Colonic mucosa (tissue), 4 donors: ENCODE data around the gene LCMT2. TPM values are rescaled to one million over a fixed set of nuclear protein-coding genes. Genes with fewer than 3 reads are reported as not detected.
A peak's percentile ranks its signal among the peaks of the same experiment; 100 is the strongest.

Source experiments
- DNase-seq: peaks from one replicate; pipeline ENCODE4 v3.0.0-alpha.2; 2020
- H3K27ac ChIP-seq: fragments of 200-600 bp; one replicate; pipeline ENCODE4 v1.8.0; 2021
- H3K27me3 ChIP-seq: fragments of 200-600 bp; one replicate; pipeline ENCODE4 v1.8.0; 2021
- H3K36me3 ChIP-seq: fragments of 200-600 bp; one replicate; pipeline ENCODE4 v1.8.0; 2021
- H3K4me1 ChIP-seq: fragments of 200-600 bp; one replicate; pipeline ENCODE4 v1.8.0; 2021; ENCODE audit warnings: mild to moderate bottlenecking
- H3K4me3 ChIP-seq: fragments of 200-600 bp; one replicate; pipeline ENCODE4 v1.8.0; 2021
- H3K9ac ChIP-seq, 2 donors: one replicate each; pipeline ENCODE4 v1.7.0; 2013; ENCODE audit warnings: control low read depth in 2 of 2, low read depth in 2 of 2, low read length in 2 of 2
- H3K9me3 ChIP-seq: fragments of 200-600 bp; one replicate; pipeline ENCODE4 v1.8.0; 2021
- CTCF ChIP-seq: fragments of 200-600 bp; IDR thresholded peaks from one replicate; pipeline ENCODE4 v1.8.0; 2022; ENCODE audit warnings: antibody characterized with exemption, mild to moderate bottlenecking
- intact Hi-C: fragments of 100-400 bp; cut with DNase I; formaldehyde crosslinking; loops from one replicate; pipeline ENCODE4 v1.14.1; 2022
- total RNA-seq, 2 donors: library from RNA; stranded (reverse); fragmentation: NEBNext Ultra II Directional in 1 of 2; extraction: Animal tissue kit (Norgen Biotek cat#: 25700) in 1 of 2; gene quantifications; one replicate each; pipeline ENCODE4 v1.2.1, GENCODE V29; 2021
- donor health status: healthy.
- donor health status: DM: no; HTN: no; CAD: no.
- donor health status: DM: no; HTN: no; CAD: no.

The LCMT2 gene
- total RNA-seq, 2 donors from 2014 or later = 7.7 to 8.3 TPM

- intact Hi-C loops = no loop called here
- Histone ChIP-seq H3K9ac (peak overlapping the region; percentile 85 to 98), H3K9me3 (no peaks in the 10 kb centered on the region), H3K4me1 (peaks cover 7% of the 10 kb centered on the region), H3K27me3 (no peaks in the 10 kb centered on the region), H3K4me3 (peak overlapping the region; percentile 97), H3K27ac (peak overlapping the region; percentile 26), H3K36me3 (no peaks in the 10 kb centered on the region)
- peak; percentile 30 for DNase-seq
- TF ChIP-seq CTCF = no peak
Observed at GRCh38 chr15:43370310-43370974, 40.1 kb upstream of the LCMT2 start.

GRCh38 chr15:43361313-43361903 lies 31.0 kb upstream of the LCMT2 start:
- no peak for DNase-seq
- H3K27ac ChIP-seq = no peak overlapping the region
- H3K9me3 ChIP-seq = peaks cover 16% of the 10 kb centered on the region
- H3K9ac ChIP-seq = no peak overlapping the region
- no peaks in the 10 kb centered on the region for H3K27me3 ChIP-seq
- intact Hi-C loops = no loop called here
- no peak overlapping the region for H3K4me3 ChIP-seq
- no peaks in the 10 kb centered on the region for H3K4me1 ChIP-seq
- TF ChIP-seq CTCF = no peak
- peaks cover 19% of the 10 kb centered on the region for H3K36me3 ChIP-seq

- Histone ChIP-seq H3K4me1 (no peaks in the 10 kb centered on the region), H3K36me3 (peaks cover 19% of the 10 kb centered on the region), H3K27ac (no peak overlapping the region), H3K4me3 (no peak overlapping the region), H3K9ac (no peak overlapping the region), H3K27me3 (no peaks in the 10 kb centered on the region), H3K9me3 (peaks cover 16% of the 10 kb centered on the region)
- DNase-seq = no peak
- TF ChIP-seq CTCF = no peak
- intact Hi-C loops = no loop called here
Observed at GRCh38 chr15:43360821-43361220, 30.4 kb upstream of the LCMT2 start.

- no peaks in the 10 kb centered on the region for H3K4me1 ChIP-seq
- H3K36me3 ChIP-seq = no peaks in the 10 kb centered on the region
- DNase-seq = no peak
- H3K27me3 ChIP-seq = no peaks in the 10 kb centered on the region
- intact Hi-C loops = no loop called here
- H3K9me3 ChIP-seq = no peaks in the 10 kb centered on the region
- no peak for TF ChIP-seq CTCF
- H3K27ac ChIP-seq = no peak overlapping the region
- no peak overlapping the region for H3K4me3 ChIP-seq
- H3K9ac ChIP-seq = no peak overlapping the region
Observed at GRCh38 chr15:43352693-43353382, 22.5 kb upstream of the LCMT2 start.

- Histone ChIP-seq H3K9me3 (no peaks in the 10 kb centered on the region), H3K27me3 (no peaks in the 10 kb centered on the region), H3K4me3 (no peak overlapping the region), H3K4me1 (no peaks in the 10 kb centered on the region), H3K27ac (no peak overlapping the region), H3K9ac (no peak overlapping the region), H3K36me3 (no peaks in the 10 kb centered on the region)
- TF ChIP-seq CTCF = no peak
- intact Hi-C loops = no loop called here
- no peak for DNase-seq
Observed at GRCh38 chr15:43347114-43347513, 16.7 kb upstream of the LCMT2 start.
